HFFc6 (cell line): ENCODE results near the gene SPATA20. TPM values are rescaled to one million over a fixed set of nuclear protein-coding genes. Genes with fewer than 3 reads are reported as not detected.

Experiments
- DNase-seq: peaks from one replicate; pipeline ENCODE4 v3.0.0-alpha.2; 2018
- H3K27ac Mint-ChIP-seq: 2 replicates; pipeline ENCODE4 v1.8.0; 2020; ENCODE audit warnings: mild to moderate bottlenecking, mixed read lengths
- H3K27me3 Mint-ChIP-seq: 2 replicates; pipeline ENCODE4 v1.8.0; 2021; ENCODE audit warnings: mild to moderate bottlenecking, moderate library complexity, mixed read lengths; ENCODE audit not compliant: insufficient read depth
- H3K36me3 Mint-ChIP-seq: 2 replicates; pipeline ENCODE4 v1.8.0; 2021; ENCODE audit warnings: low read depth, mixed read lengths
- H3K4me1 Mint-ChIP-seq: 2 replicates; pipeline ENCODE4 v1.8.0; 2020; ENCODE audit warnings: low read depth, mixed read lengths
- H3K4me3 Mint-ChIP-seq: 2 replicates; pipeline ENCODE4 v1.8.0; 2020; ENCODE audit warnings: mild to moderate bottlenecking, moderate library complexity, mixed read lengths
- H3K9me3 Mint-ChIP-seq: 2 replicates; pipeline ENCODE4 v1.8.0; 2020; ENCODE audit warnings: mild to moderate bottlenecking, mixed read lengths
- long read RNA-seq: library from polyadenylated mRNA; unstranded; transcript quantifications from one replicate; pipeline ENCODE4 v2.0.0, GENCODE V29; 2019
- total RNA-seq, 6 experiments: library from RNA; stranded (reverse); fragmentation: NEBNext Ultra II Directional; extraction: Animal tissue kit (Norgen Biotek cat#: 25700); gene quantifications; 2 replicates in 1 of 6; 3 replicates in 5 of 6; pipeline ENCODE4 v1.2.3, GENCODE V29; 2021
- TF ChIP-seq, protein P1 (sequence below): fragments of 200-600 bp; sonication (generic); IDR thresholded peaks from 2 replicates; pipeline ENCODE4 v1.5.0; 2021; ENCODE audit warnings: antibody characterized with exemption, mild to moderate bottlenecking

Gene SPATA20
- 10 to 100 TPM; 53.4 to 71.2 (median 62.6) TPM for total RNA-seq
- long read RNA-seq, transcript SPATA20-201 (17 exons, 2,719 nt): minor isoform, 30 of 95 reads
- long read RNA-seq, transcript SPATA20-205 (17 exons, 2,734 nt): major isoform, 39 of 95 reads
- long read RNA-seq, partial matches to known transcripts: 14 of 95 reads
- long read RNA-seq, other reads (novel, unspliced or antisense): 8 of 95 reads

DNA sequence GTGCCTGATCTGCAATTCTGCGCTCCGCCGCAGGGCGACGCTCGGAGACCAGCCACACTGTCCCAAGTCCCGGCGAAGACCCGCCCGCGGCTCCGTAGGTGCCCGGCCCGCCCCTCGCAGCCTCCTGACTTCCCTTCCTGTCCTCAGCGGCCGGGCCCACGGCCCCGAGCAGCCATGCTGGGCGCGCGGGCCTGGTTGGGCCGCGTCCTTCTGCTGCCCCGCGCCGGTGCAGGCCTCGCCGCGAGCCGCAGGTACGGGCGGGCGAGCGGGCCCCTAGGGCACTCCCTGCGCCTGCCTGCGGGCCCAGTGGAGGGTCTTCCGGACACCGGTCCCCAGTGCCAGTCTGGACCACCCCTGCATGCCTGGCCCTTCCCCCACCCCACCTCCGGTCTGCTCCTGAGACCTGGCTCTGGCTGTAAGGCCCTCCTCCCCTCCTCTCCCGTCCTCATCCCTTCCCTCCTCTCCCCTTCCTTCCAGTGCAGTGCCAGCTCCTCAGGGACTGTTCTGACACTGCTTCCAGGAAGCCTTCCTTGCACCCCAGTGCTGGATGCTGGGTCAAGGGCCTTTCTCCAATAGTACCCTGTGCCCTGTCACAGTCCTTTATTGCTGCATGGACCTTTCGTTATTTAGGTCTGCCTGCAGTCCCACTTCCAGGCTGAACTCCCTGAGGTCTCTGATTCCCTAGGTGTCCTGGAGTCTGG is at the start of gene SPATA20:
Gene SPATA20 (plus strand): TSS at position 140 of the 701 bp plus-strand sequence. CDS start 35 bp downstream, at position 175.
- Mint-ChIP-seq H3K9me3 (no peaks in the 10 kb centered on the region), H3K27ac (peak within 1 kb of the TSS; percentile 77), H3K4me1 (peaks cover 33% of the 10 kb centered on the region), H3K4me3 (peak within 1 kb of the TSS; percentile 87), H3K27me3 (peaks cover 4% of the 10 kb centered on the region), H3K36me3 (no peaks in the 10 kb centered on the region)
- TF ChIP-seq, protein P1, sequence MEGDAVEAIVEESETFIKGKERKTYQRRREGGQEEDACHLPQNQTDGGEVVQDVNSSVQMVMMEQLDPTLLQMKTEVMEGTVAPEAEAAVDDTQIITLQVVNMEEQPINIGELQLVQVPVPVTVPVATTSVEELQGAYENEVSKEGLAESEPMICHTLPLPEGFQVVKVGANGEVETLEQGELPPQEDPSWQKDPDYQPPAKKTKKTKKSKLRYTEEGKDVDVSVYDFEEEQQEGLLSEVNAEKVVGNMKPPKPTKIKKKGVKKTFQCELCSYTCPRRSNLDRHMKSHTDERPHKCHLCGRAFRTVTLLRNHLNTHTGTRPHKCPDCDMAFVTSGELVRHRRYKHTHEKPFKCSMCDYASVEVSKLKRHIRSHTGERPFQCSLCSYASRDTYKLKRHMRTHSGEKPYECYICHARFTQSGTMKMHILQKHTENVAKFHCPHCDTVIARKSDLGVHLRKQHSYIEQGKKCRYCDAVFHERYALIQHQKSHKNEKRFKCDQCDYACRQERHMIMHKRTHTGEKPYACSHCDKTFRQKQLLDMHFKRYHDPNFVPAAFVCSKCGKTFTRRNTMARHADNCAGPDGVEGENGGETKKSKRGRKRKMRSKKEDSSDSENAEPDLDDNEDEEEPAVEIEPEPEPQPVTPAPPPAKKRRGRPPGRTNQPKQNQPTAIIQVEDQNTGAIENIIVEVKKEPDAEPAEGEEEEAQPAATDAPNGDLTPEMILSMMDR: peak; percentile 98
- peak; percentile 85 for DNase-seq

DNA sequence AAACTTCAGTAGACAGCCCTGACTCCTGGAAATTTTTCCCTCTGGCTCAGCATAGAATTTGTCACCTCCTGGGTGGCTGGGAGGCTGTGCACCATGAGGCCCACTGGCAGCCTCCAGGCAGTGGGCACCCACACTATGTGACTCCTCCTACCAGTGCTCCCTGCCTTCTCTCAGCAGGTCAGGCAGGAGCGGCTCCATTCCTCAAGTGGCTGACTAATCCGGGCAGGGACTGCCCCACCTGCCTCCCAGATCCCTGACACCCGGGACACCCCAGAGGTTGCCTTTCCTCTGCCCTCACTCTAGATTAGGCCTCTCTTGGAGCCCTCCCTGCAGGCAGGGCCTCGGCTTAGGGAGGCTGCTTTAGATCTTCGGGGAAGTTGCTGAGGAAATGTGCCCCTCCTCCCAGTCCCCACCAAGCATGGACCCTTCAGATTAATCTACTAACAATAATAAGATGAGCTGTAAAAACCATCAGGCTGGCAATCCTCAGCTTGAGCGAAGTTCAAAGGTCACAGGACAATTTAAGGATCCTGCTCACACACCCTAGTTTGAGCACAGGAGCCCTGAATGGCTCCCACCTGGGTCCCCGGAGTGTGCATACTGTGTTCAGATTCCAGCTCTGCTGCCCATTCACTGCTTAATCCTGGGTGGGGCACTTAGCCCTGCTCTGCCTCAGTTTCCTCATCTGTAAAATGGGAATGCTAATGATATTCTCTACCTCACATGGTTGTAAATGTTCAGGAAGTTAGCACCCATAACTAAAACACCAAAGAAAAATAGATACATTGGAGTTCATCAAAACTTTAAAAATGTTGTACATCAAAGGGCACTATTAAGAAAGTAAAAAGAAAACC is 48.7 kb upstream of the SPATA20 start:
- H3K36me3 Mint-ChIP-seq: no peaks in the 10 kb centered on the region
- H3K4me1 Mint-ChIP-seq: peaks cover 8% of the 10 kb centered on the region
- no peaks in the 10 kb centered on the region for H3K9me3 Mint-ChIP-seq
- TF ChIP-seq, protein P1: no peak
- H3K27me3 Mint-ChIP-seq: peaks cover 11% of the 10 kb centered on the region; the same call in 1 of the 2 replicates
- no peak overlapping the region for H3K4me3 Mint-ChIP-seq
- no peak for DNase-seq
- H3K27ac Mint-ChIP-seq: no peak overlapping the region

DNA sequence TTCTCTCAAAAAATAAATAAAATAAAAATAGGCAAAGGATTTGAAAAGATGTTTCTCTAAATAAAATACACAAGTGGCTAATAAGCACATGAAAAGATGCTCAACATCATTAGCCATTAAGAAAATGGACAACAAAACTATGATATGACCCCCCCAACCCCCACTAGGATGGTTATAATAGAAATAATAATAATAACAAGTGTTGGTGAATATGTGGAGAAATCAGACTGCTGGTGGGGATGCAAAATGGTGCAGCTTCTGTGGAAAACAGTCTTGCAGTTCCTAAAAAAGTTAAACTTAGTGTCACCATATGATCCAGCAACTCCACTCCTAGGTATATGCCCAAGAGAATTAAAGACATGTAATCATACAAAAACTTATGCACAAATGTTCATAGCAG is 47.7 kb upstream of the SPATA20 start:
- DNase-seq: no peak
- Mint-ChIP-seq H3K36me3 (no peaks in the 10 kb centered on the region), H3K27ac (no peak overlapping the region), H3K4me3 (no peak overlapping the region), H3K4me1 (peaks cover 15% of the 10 kb centered on the region), H3K9me3 (no peaks in the 10 kb centered on the region), H3K27me3 (peaks cover 11% of the 10 kb centered on the region)
- TF ChIP-seq, protein P1: no peak

- no peaks in the 10 kb centered on the region for H3K9me3 Mint-ChIP-seq
- TF ChIP-seq, protein P1: no peak
- H3K27ac Mint-ChIP-seq: no peak overlapping the region
- H3K36me3 Mint-ChIP-seq: no peaks in the 10 kb centered on the region
- no peak overlapping the region for H3K4me3 Mint-ChIP-seq
- peaks cover 15% of the 10 kb centered on the region for H3K4me1 Mint-ChIP-seq
- H3K27me3 Mint-ChIP-seq: peaks cover 11% of the 10 kb centered on the region
- DNase-seq: no peak
Observed at GRCh38 chr17:50499721-50500120, 47.3 kb upstream of the SPATA20 start.

- Mint-ChIP-seq H3K9me3 (no peaks in the 10 kb centered on the region), H3K4me1 (peaks cover 10% of the 10 kb centered on the region), H3K27ac (no peak overlapping the region)
Observed at GRCh38 chr17:50501054-50501453, 45.9 kb upstream of the SPATA20 start.

More at GRCh38 chr17:50501054-50501453, 45.9 kb upstream of the SPATA20 start:
- TF ChIP-seq, protein P1: peak; percentile 78
- peaks cover 6% of the 10 kb centered on the region for H3K27me3 Mint-ChIP-seq
- no peaks in the 10 kb centered on the region for H3K36me3 Mint-ChIP-seq
- DNase-seq: peak; percentile 8
- H3K4me3 Mint-ChIP-seq: no peak overlapping the region
